HG03135 (cell line): ENCODE measurements around the gene PRRX1.

Experiments
- ATAC-seq: cut with Tn5 transposase; IDR thresholded peaks from one replicate; pipeline ENCODE4 v1.9.1; 2021; ENCODE audit warnings: mild to moderate bottlenecking, moderate library complexity; ENCODE audit not compliant: unreplicated experiment

The PRRX1 gene

GRCh38 chr1:170664093-170664827, at the start of gene PRRX1:
TSS of gene PRRX1 (plus strand) at chr1:170664131. CDS start at chr1:170664219, 88 bp downstream.
- ATAC-seq: no peak

GRCh38 chr1:170617591-170618330, 46.2 kb upstream of the PRRX1 start:
- ATAC-seq: no peak

DNA sequence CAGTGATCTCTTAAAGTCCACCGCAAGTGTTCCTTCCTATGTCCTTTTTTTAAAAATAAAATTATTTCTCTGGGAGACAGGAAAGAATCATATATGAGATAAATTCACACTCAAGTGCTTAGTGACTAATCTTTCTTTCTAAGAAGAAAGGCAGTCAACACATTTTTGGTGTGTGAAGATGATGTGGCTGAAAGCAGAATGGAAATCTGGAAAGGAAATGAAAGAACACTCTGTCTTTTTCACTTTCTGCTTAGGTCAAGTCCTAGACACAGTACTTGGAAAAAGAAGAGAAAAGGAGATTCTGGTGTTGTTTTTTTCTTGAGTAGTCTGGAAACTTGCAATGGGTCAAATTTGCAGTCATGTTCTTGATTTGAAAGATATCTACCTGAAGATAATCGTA, 45.5 kb upstream of the PRRX1 start:
- ATAC-seq: no peak

GRCh38 chr1:170619241-170620028, 44.5 kb upstream of the PRRX1 start:
- ATAC-seq: no peak

DNA sequence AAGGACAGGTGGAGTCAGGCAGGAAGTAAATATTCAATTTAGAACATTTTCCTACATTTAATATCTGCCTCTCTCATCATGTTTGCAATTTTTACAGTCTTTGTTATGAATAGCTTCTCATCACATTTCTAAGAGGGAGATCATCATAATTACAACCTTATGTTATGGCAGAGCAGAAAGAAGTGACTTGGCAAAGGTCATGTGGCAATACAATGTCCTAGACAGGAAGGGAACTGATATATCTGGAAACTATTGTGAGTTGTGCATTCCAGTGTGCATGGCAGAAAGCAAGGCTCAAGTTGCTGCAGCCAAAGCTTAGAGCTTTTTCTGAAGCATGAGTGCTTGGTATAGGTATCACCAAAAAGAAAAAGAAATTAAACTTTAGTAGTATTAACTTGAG, 43.8 kb upstream of the PRRX1 start:
- ATAC-seq: no peak

- no peak for ATAC-seq
Measured at GRCh38 chr1:170623171-170623570, 40.8 kb upstream of the PRRX1 start.

GRCh38 chr1:170624146-170624545, 39.8 kb upstream of the PRRX1 start:
- no peak for ATAC-seq

GRCh38 chr1:170630977-170631376, 33.0 kb upstream of the PRRX1 start:
- ATAC-seq: no peak

- no peak for ATAC-seq
Measured at GRCh38 chr1:170634293-170634692, 29.6 kb upstream of the PRRX1 start.

GRCh38 chr1:170634824-170635410, 29.0 kb upstream of the PRRX1 start:
- ATAC-seq: no peak

DNA sequence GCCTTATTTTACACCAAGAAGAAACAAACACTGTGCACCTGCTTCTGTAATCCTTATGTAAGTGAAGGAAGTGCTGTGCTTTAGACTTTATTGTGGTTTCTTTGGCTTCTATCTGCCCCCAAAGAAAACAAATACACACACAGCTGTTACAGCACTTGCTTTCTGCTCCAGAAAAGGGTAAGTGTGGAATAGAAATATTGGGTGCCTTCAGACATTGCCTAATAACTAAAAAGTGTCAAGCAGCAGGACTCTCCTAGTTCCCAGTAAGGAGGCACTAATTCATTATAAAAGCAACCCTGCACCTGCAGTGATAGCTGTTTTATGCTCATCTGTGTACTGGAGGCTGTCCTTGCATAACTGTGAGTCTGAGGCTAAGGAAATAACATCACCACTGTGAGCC, 23.4 kb upstream of the PRRX1 start:
- no peak for ATAC-seq

DNA sequence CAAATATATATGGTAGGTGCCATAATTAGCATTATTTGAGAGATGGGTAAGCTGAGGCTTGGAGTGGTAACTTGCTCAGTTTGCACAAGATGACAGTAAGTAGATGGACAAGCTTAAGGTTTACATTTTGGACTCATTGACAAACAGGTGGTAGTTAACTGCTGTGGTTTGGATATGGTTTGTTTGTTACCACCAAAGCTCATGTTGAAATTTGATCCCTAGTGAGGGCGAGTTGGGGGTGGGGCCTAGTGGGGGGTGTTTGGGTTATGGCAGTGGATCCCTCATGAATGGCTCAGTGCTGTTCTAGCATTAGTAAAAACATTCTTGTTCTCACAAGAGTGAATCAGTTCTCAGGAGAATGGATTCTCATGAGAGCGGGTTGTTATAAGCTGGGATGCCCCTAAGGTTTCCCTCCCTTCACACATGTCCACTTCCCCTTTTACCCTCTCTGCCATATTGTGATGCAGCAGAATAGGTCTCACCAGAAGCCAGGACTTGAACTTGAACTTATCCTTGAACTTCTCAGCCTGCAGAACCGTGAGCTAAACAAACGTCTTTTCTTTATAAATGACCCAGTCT, 6.6 kb upstream of the PRRX1 start:
- no peak for ATAC-seq

GRCh38 chr1:170659399-170660035, 4.4 kb upstream of the PRRX1 start:
- no peak for ATAC-seq

GRCh38 chr1:170660281-170660713, 3.6 kb upstream of the PRRX1 start:
- ATAC-seq: no peak

- ATAC-seq: no peak
Measured at GRCh38 chr1:170660871-170661645, 2.9 kb upstream of the PRRX1 start.

GRCh38 chr1:170661646-170662411, 2.1 kb upstream of the PRRX1 start:
- no peak for ATAC-seq

GRCh38 chr1:170662561-170663403, 1.1 kb upstream of the PRRX1 start:
- ATAC-seq: no peak
